Activated naive CD4-positive, alpha-beta T cell treated with anti-CD3 and anti-CD28 coated beads, Interleukin-2, amount 50 U/mL, for 24 hours (primary cell): Measurements from ENCODE around the gene ACOXL.

Experiments
- H3K27ac Mint-ChIP-seq: one replicate; pipeline ENCODE4 v1.8.0; 2021; ENCODE audit warnings: mild to moderate bottlenecking, mixed read lengths
- H3K27me3 Mint-ChIP-seq: one replicate; pipeline ENCODE4 v1.8.0; 2021; ENCODE audit warnings: mixed read lengths
- H3K36me3 Mint-ChIP-seq: one replicate; pipeline ENCODE4 v1.8.0; 2021; ENCODE audit warnings: mixed read lengths
- H3K4me1 Mint-ChIP-seq: one replicate; pipeline ENCODE4 v1.8.0; 2021; ENCODE audit warnings: mixed read lengths
- H3K4me3 Mint-ChIP-seq: one replicate; pipeline ENCODE4 v1.8.0; 2021; ENCODE audit warnings: mild to moderate bottlenecking, mixed read lengths
- H3K9me3 Mint-ChIP-seq: one replicate; pipeline ENCODE4 v1.8.0; 2021; ENCODE audit warnings: mixed read lengths

The ACOXL gene

GRCh38 chr2:110791435-110791834, 59.1 kb downstream of the ACOXL start:
- Mint-ChIP-seq H3K4me3 (no peak overlapping the region), H3K27me3 (peaks cover 20% of the 10 kb centered on the region), H3K27ac (no peak overlapping the region), H3K4me1 (no peaks in the 10 kb centered on the region), H3K36me3 (no peaks in the 10 kb centered on the region), H3K9me3 (no peaks in the 10 kb centered on the region)

- Mint-ChIP-seq H3K4me1 (no peaks in the 10 kb centered on the region), H3K27ac (no peak overlapping the region), H3K4me3 (no peak overlapping the region), H3K36me3 (no peaks in the 10 kb centered on the region), H3K9me3 (no peaks in the 10 kb centered on the region), H3K27me3 (peaks cover 18% of the 10 kb centered on the region)
These were observed 60.7 kb downstream of the ACOXL start for GRCh38 chr2:110793034-110793433.

GRCh38 chr2:110794390-110794789, 62.0 kb downstream of the ACOXL start:
- no peak overlapping the region for H3K4me3 Mint-ChIP-seq
- H3K9me3 Mint-ChIP-seq = no peaks in the 10 kb centered on the region
- H3K4me1 Mint-ChIP-seq = no peaks in the 10 kb centered on the region
- no peak overlapping the region for H3K27ac Mint-ChIP-seq
- H3K27me3 Mint-ChIP-seq = peaks cover 22% of the 10 kb centered on the region
- no peaks in the 10 kb centered on the region for H3K36me3 Mint-ChIP-seq

GRCh38 chr2:110794951-110795350, 62.6 kb downstream of the ACOXL start:
- Mint-ChIP-seq H3K4me1 (no peaks in the 10 kb centered on the region), H3K27me3 (peaks cover 22% of the 10 kb centered on the region), H3K36me3 (no peaks in the 10 kb centered on the region), H3K9me3 (no peaks in the 10 kb centered on the region), H3K4me3 (no peak overlapping the region), H3K27ac (no peak overlapping the region)

- Mint-ChIP-seq H3K4me3 (no peak overlapping the region), H3K9me3 (no peaks in the 10 kb centered on the region), H3K36me3 (no peaks in the 10 kb centered on the region), H3K27me3 (peaks cover 26% of the 10 kb centered on the region), H3K27ac (no peak overlapping the region), H3K4me1 (no peaks in the 10 kb centered on the region)
These were observed 64.4 kb downstream of the ACOXL start for GRCh38 chr2:110796716-110797301.

- no peak overlapping the region for H3K4me3 Mint-ChIP-seq
- peaks cover under 1% of the 10 kb centered on the region for H3K4me1 Mint-ChIP-seq
- no peaks in the 10 kb centered on the region for H3K36me3 Mint-ChIP-seq
- H3K27ac Mint-ChIP-seq = no peak overlapping the region
- H3K27me3 Mint-ChIP-seq = peaks cover 33% of the 10 kb centered on the region
- H3K9me3 Mint-ChIP-seq = no peaks in the 10 kb centered on the region
These were observed 67.0 kb downstream of the ACOXL start for GRCh38 chr2:110799376-110799775.

GRCh38 chr2:110800611-110801402, 68.4 kb downstream of the ACOXL start:
- no peak overlapping the region for H3K4me3 Mint-ChIP-seq
- no peaks in the 10 kb centered on the region for H3K9me3 Mint-ChIP-seq
- peaks cover 7% of the 10 kb centered on the region for H3K4me1 Mint-ChIP-seq
- H3K27ac Mint-ChIP-seq = no peak overlapping the region
- no peaks in the 10 kb centered on the region for H3K36me3 Mint-ChIP-seq
- peaks cover 36% of the 10 kb centered on the region for H3K27me3 Mint-ChIP-seq

- Mint-ChIP-seq H3K36me3 (no peaks in the 10 kb centered on the region), H3K27me3 (peaks cover 32% of the 10 kb centered on the region), H3K4me3 (no peak overlapping the region), H3K9me3 (no peaks in the 10 kb centered on the region), H3K4me1 (peaks cover 7% of the 10 kb centered on the region), H3K27ac (no peak overlapping the region)
These were observed 70.0 kb downstream of the ACOXL start for GRCh38 chr2:110802208-110802932.

GRCh38 chr2:110804433-110804832, 72.1 kb downstream of the ACOXL start:
- Mint-ChIP-seq H3K36me3 (no peaks in the 10 kb centered on the region), H3K4me1 (peaks cover 7% of the 10 kb centered on the region), H3K27me3 (peaks cover 34% of the 10 kb centered on the region), H3K27ac (no peak overlapping the region), H3K4me3 (no peak overlapping the region), H3K9me3 (no peaks in the 10 kb centered on the region)

- H3K36me3 Mint-ChIP-seq = no peaks in the 10 kb centered on the region
These were observed 72.5 kb downstream of the ACOXL start for GRCh38 chr2:110804915-110805314.

GRCh38 chr2:110805894-110806452, 73.6 kb downstream of the ACOXL start:
- peaks cover 7% of the 10 kb centered on the region for H3K4me1 Mint-ChIP-seq
- no peaks in the 10 kb centered on the region for H3K36me3 Mint-ChIP-seq
- no peaks in the 10 kb centered on the region for H3K9me3 Mint-ChIP-seq
- no peak overlapping the region for H3K27ac Mint-ChIP-seq
- H3K4me3 Mint-ChIP-seq = no peak overlapping the region
- peaks cover 29% of the 10 kb centered on the region for H3K27me3 Mint-ChIP-seq

More at GRCh38 chr2:110804915-110805314, 72.5 kb downstream of the ACOXL start:
- Mint-ChIP-seq H3K4me1 (peaks cover 7% of the 10 kb centered on the region), H3K27me3 (peaks cover 34% of the 10 kb centered on the region), H3K27ac (no peak overlapping the region), H3K4me3 (no peak overlapping the region), H3K9me3 (no peaks in the 10 kb centered on the region)

- Mint-ChIP-seq H3K4me3 (no peak overlapping the region), H3K27ac (no peak overlapping the region), H3K27me3 (peaks cover 19% of the 10 kb centered on the region), H3K36me3 (no peaks in the 10 kb centered on the region), H3K4me1 (peaks cover 11% of the 10 kb centered on the region), H3K9me3 (no peaks in the 10 kb centered on the region)
These were observed 75.1 kb downstream of the ACOXL start for GRCh38 chr2:110807522-110807921.

GRCh38 chr2:110810404-110810803, 78.0 kb downstream of the ACOXL start:
- Mint-ChIP-seq H3K27ac (no peak overlapping the region), H3K27me3 (peaks cover 8% of the 10 kb centered on the region), H3K4me1 (peaks cover 5% of the 10 kb centered on the region), H3K36me3 (no peaks in the 10 kb centered on the region), H3K4me3 (no peak overlapping the region), H3K9me3 (no peaks in the 10 kb centered on the region)

GRCh38 chr2:110812726-110813645, 80.6 kb downstream of the ACOXL start:
- Mint-ChIP-seq H3K4me3 (no peak overlapping the region), H3K36me3 (no peaks in the 10 kb centered on the region), H3K4me1 (peaks cover 5% of the 10 kb centered on the region), H3K27me3 (peaks cover 1% of the 10 kb centered on the region), H3K9me3 (no peaks in the 10 kb centered on the region), H3K27ac (no peak overlapping the region)

GRCh38 chr2:110813896-110814295, 81.5 kb downstream of the ACOXL start:
- no peak overlapping the region for H3K4me3 Mint-ChIP-seq
- H3K27ac Mint-ChIP-seq = no peak overlapping the region
- H3K4me1 Mint-ChIP-seq = peaks cover 5% of the 10 kb centered on the region
- H3K27me3 Mint-ChIP-seq = no peaks in the 10 kb centered on the region
- no peaks in the 10 kb centered on the region for H3K9me3 Mint-ChIP-seq
- H3K36me3 Mint-ChIP-seq = no peaks in the 10 kb centered on the region
